HCT116 (cell line): ENCODE data around the gene PSENEN. TPM values are rescaled to one million over a fixed set of nuclear protein-coding genes. Genes with fewer than 3 reads are reported as not detected.

Experiments
- ATAC-seq: fragments of 200-7000 bp; cut with Tn5 transposase; 2 replicates; pipeline ENCODE4 v1.9.1; 2020; ENCODE audit warnings: mild to moderate bottlenecking, moderate library complexity
- BruUV-seq: library from RNA; stranded (reverse); fragments of 400-500 nt; replicated peaks from 2 replicates; lab custom pipeline; 2021; lab: Mats Ljungman, UMichigan
- CTCF ChIA-PET: fragments of 300-600 bp; sonication (Branson Sonifier 250); formaldehyde crosslinking; loops from one replicate; lab custom pipeline; 2021; ENCODE audit warnings: antibody characterized with exemption; lab: Charles Lee
- POLR2A ChIA-PET: fragments of 300-600, 350-600 bp; sonication (Branson Sonifier 250); formaldehyde crosslinking; loops from one replicate; lab custom pipeline; 2021; ENCODE audit warnings: antibody characterized with exemption; lab: Charles Lee
- RAD21 ChIA-PET, 2 experiments: fragments of 300-600 bp; sonication (Branson Sonifier 250); formaldehyde crosslinking; loops; one replicate each; lab custom pipeline; 2023; ENCODE audit warnings: low total read pairs in 2 of 2; ENCODE audit not compliant: uncharacterized antibody in 2 of 2, unreplicated experiment in 2 of 2, low non-redundant PET in 1 of 2; lab: Charles Lee
- DNase-seq: peaks from one replicate; pipeline ENCODE4 v3.0.0-alpha.2; 2010; ENCODE audit warnings: low read depth, low spot score
- H2AFZ ChIP-seq: fragments of 200-600 bp; shearing (Covaris generic), sonication (generic); 2 replicates; pipeline ENCODE4 v1.6.1; 2017; ENCODE audit warnings: low read depth, mixed run types, mixed read lengths, antibody characterized with exemption, low read length; ENCODE audit not compliant: poor library complexity, severe bottlenecking
- H3K27ac ChIP-seq: 2 replicates; pipeline ENCODE4 v1.5.1; 2012; ENCODE audit warnings: low read depth, low read length
- H3K27me3 ChIP-seq: fragments of 200-600 bp; sonication (generic); 2 replicates; pipeline ENCODE4 v1.6.1; 2016; ENCODE audit warnings: mixed run types, low read length, mixed read lengths; ENCODE audit not compliant: insufficient read depth
- H3K36me3 ChIP-seq, 2 experiments: fragments of 200-500 bp in 1 of 2; fragments of 200-600 bp in 1 of 2; sonication (Bioruptor generic) in 1 of 2; sonication (generic) in 1 of 2; 2 replicates each; pipeline versions ENCODE4 v1.5.1 to v1.6.1; 2014 to 2016; ENCODE audit warnings: low read length in 2 of 2, inconsistent platforms in 1 of 2, mixed read lengths in 1 of 2, mixed run types in 1 of 2; ENCODE audit not compliant: insufficient read depth in 2 of 2, control insufficient read depth in 1 of 2
- H3K4me1 ChIP-seq, 2 experiments: fragments of 200-600 bp in 1 of 2; sonication (generic) in 1 of 2; 2 replicates each; pipeline versions ENCODE4 v1.5.1 to v1.6.1; 2012 to 2017; ENCODE audit warnings: low read length in 2 of 2, inconsistent platforms in 1 of 2, mild to moderate bottlenecking in 1 of 2, mixed read lengths in 1 of 2, mixed run types in 1 of 2, moderate library complexity in 1 of 2; ENCODE audit not compliant: insufficient read depth in 2 of 2, control insufficient read depth in 1 of 2
- H3K4me2 ChIP-seq: fragments of 200-600 bp; sonication (generic); 2 replicates; pipeline ENCODE4 v1.6.1; 2017; ENCODE audit warnings: mixed run types, low read length, mixed read lengths
- H3K4me3 ChIP-seq, 2 experiments: fragments of 200-600 bp in 1 of 2; sonication (generic) in 1 of 2; replicated peaks in 1 of 2; 2 replicates each; pipeline ENCODE4 v1.5.1; 2011 to 2016; ENCODE audit warnings: low read length in 2 of 2, control low read depth in 1 of 2, low read depth in 1 of 2, mild to moderate bottlenecking in 1 of 2, mixed read lengths in 1 of 2, mixed run types in 1 of 2
- H3K79me2 ChIP-seq: fragments of 200-600 bp; sonication (generic); 2 replicates; pipeline ENCODE4 v1.6.1; 2017; ENCODE audit warnings: mild to moderate bottlenecking, mixed run types, low read length, moderate library complexity, mixed read lengths; ENCODE audit not compliant: insufficient read depth
- H3K9ac ChIP-seq: fragments of 200-600 bp; sonication (generic); 2 replicates; pipeline ENCODE4 v1.6.1; 2016; ENCODE audit warnings: low read length, mixed read lengths
- H3K9me2 ChIP-seq: fragments of 200-600 bp; sonication (generic), shearing (Covaris generic); 2 replicates; pipeline ENCODE4 v1.6.1; 2017; ENCODE audit warnings: mixed run types, mild to moderate bottlenecking, moderate library complexity; ENCODE audit not compliant: insufficient read depth
- H3K9me3 ChIP-seq, 2 experiments: fragments of 200-500 bp in 1 of 2; fragments of 200-600 bp in 1 of 2; sonication (Bioruptor generic) in 1 of 2; sonication (generic) in 1 of 2; 2 replicates each; pipeline ENCODE4 v1.6.1; 2014 to 2017; ENCODE audit warnings: low read length in 2 of 2, mixed read lengths in 2 of 2, inconsistent platforms in 1 of 2, low read depth in 1 of 2, mild to moderate bottlenecking in 1 of 2, mixed run types in 1 of 2, moderate library complexity in 1 of 2; ENCODE audit not compliant: control insufficient read depth in 1 of 2, insufficient read depth in 1 of 2
- H4K20me1 ChIP-seq: fragments of 200-600 bp; sonication (generic), shearing (Covaris generic); 2 replicates; pipeline ENCODE4 v1.6.1; 2017; ENCODE audit warnings: mixed run types, mild to moderate bottlenecking, moderate library complexity; ENCODE audit not compliant: insufficient read depth
- CEBPB ChIP-seq: IDR thresholded peaks from 2 replicates; pipeline ENCODE4 v1.6.1; 2012; ENCODE audit warnings: low read depth
- CTCF ChIP-seq, 3 experiments: fragments of 200-600 bp in 1 of 3; sonication (generic) in 1 of 3; IDR thresholded peaks in 2 of 3; conservative IDR thresholded peaks in 1 of 3; 2 replicates each; pipeline ENCODE4 v1.5.1; 2012 to 2017; ENCODE audit warnings: low read depth in 2 of 3, low read length in 2 of 3, antibody characterized with exemption in 1 of 3, borderline replicate concordance in 1 of 3, control low read depth in 1 of 3, mild to moderate bottlenecking in 1 of 3, mixed read lengths in 1 of 3, mixed run types in 1 of 3, moderate library complexity in 1 of 3; ENCODE audit not compliant: insufficient read depth in 1 of 3
- ELF1 ChIP-seq: IDR thresholded peaks from 2 replicates; pipeline ENCODE4 v1.6.1; 2012; ENCODE audit warnings: low read depth, borderline replicate concordance
- EZH2phosphoT487 ChIP-seq: fragments of 200-600 bp; IDR thresholded peaks from 2 replicates; pipeline ENCODE4 v1.6.1; 2018; ENCODE audit warnings: antibody characterized with exemption, borderline replicate concordance
- JUND ChIP-seq: IDR thresholded peaks from 2 replicates; pipeline ENCODE4 v1.6.1; 2012
- POLR2A ChIP-seq: IDR thresholded peaks from 2 replicates; pipeline ENCODE4 v1.7.0; 2011; ENCODE audit warnings: borderline replicate concordance; ENCODE audit not compliant: insufficient read depth, insufficient read length; ENCODE audit errors: extremely low read depth
- POLR2AphosphoS5 ChIP-seq: IDR thresholded peaks from 2 replicates; pipeline ENCODE4 v1.6.1; 2011; ENCODE audit warnings: mild to moderate bottlenecking, low read depth, low read length, moderate library complexity
- TCF7L2 ChIP-seq: IDR thresholded peaks from 2 replicates; pipeline ENCODE4 v1.7.0; 2011; ENCODE audit warnings: borderline replicate concordance, inconsistent platforms; ENCODE audit not compliant: insufficient read depth, insufficient read length; ENCODE audit errors: extremely low read depth
- YY1 ChIP-seq: IDR thresholded peaks from 2 replicates; pipeline ENCODE4 v1.6.1; 2011; ENCODE audit warnings: low read length, low read depth, moderate library complexity, mild to moderate bottlenecking; ENCODE audit not compliant: insufficient replicate concordance; ENCODE audit errors: extremely low read depth
- ZBTB33 ChIP-seq: IDR thresholded peaks from 2 replicates; pipeline ENCODE4 v1.6.1; 2011; ENCODE audit warnings: mild to moderate bottlenecking, low read length, moderate library complexity; ENCODE audit not compliant: insufficient replicate concordance; ENCODE audit errors: extremely low read depth
- ZFX ChIP-seq: fragments of 450-650 bp; IDR thresholded peaks from 2 replicates; pipeline ENCODE4 v1.6.1; 2017
- ZNF274 ChIP-seq: fragments of 200-500 bp; sonication (Bioruptor generic); IDR thresholded peaks from 2 replicates; pipeline ENCODE4 v1.6.1; 2014; ENCODE audit warnings: mild to moderate bottlenecking, low read depth, low read length, inconsistent platforms
- intact Hi-C: fragments of 100-400 bp; cut with micrococcal nuclease; formaldehyde crosslinking; loops from 2 replicates; pipeline ENCODE4 v1.10.0; 2022
- total RNA-seq: library from RNA; stranded (reverse); gene quantifications from one replicate; pipeline ENCODE4 v1.2.1, GENCODE V29; 2021; ENCODE audit not compliant: unreplicated experiment

Gene PSENEN
- total RNA-seq, 1 experiment from 2014 or later, result 55.3 TPM

DNA sequence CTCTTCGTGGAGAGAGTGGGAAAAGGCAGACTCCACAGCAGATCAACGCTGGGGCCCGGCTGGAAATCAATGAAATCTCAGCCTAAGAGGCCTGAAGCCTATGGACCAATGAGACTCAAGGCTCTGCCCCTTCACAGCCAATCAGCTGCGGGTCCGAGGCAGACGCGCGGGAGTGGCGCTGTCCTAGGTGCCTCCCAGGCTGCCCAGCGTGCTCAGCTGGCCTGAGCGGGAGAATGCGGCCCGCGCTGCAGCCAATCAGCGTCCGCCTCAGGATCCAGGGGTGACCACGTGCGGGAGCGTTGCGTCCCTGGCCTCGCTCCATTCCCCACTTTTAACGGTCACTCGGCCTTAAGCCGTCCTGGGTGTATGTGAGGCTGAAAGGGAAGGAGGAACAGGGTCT, 41.2 kb upstream of the PSENEN start, which contains the start of gene ZBTB32:
ZBTB32 (plus strand) TSS at position 341 of the 400 bp plus-strand sequence. CDS start 10,069 bp downstream, outside the sequence.
- no peak within 1 kb of the TSS for H2AFZ ChIP-seq
- H3K4me3 ChIP-seq, result no peak within 1 kb of the TSS
- ATAC-seq, result no peak
- H3K36me3 ChIP-seq, result no peaks in the 10 kb centered on the region
- intact Hi-C loops, result no loop called here
- TF ChIP-seq ELF1 (no peak), POLR2A (no peak), CEBPB (no peak), CTCF (IDR thresholded peaks at IDR 0.05 in 2 of 3, conservative IDR thresholded peaks at IDR 0.05 in 1 of 3; ENCODE audit: borderline replicate concordance in 1 of 3, insufficient read depth in 1 of 3, low read depth in 2 of 3, low read length in 2 of 3) (no peak), YY1 (no peak), ZNF274 (no peak), EZH2phosphoT487 (no peak), TCF7L2 (no peak), ZBTB33 (no peak), ZFX (no peak), POLR2AphosphoS5 (no peak), JUND (no peak)
- H4K20me1 ChIP-seq, result no peaks in the 10 kb centered on the region
- POLR2A ChIA-PET, result no interaction called here
- CTCF ChIA-PET, result no interaction called here
- DNase-seq, result no peak
- no peaks in the 10 kb centered on the region for H3K79me2 ChIP-seq
- RAD21 ChIA-PET, result no interaction called here
- no peaks in the 10 kb centered on the region for H3K9me3 ChIP-seq
- peaks cover 0 to 10% of the 10 kb centered on the region in 2 experiments; a peak in 2 of 4 replicates for H3K4me1 ChIP-seq
- no peak within 1 kb of the TSS for H3K27ac ChIP-seq
- H3K9ac ChIP-seq, result no peak within 1 kb of the TSS
- no peak within 1 kb of the TSS for H3K4me2 ChIP-seq
- no peaks in the 10 kb centered on the region for H3K9me2 ChIP-seq
- no peaks in the 10 kb centered on the region for H3K27me3 ChIP-seq
- BruUV-seq, result no TSS peak
